ENCODE measurements around the gene TRIP4. TPM values are rescaled to one million over a fixed set of nuclear protein-coding genes. Genes with fewer than 3 reads are reported as not detected.

The TRIP4 gene
- total and polyA plus RNA-seq, 9 of the 15 experiments (the other 6 are each of a cell fraction or from before 2014, with no cell fraction given), result 7.6 to 23.3 (median 16.7) TPM

DNA sequence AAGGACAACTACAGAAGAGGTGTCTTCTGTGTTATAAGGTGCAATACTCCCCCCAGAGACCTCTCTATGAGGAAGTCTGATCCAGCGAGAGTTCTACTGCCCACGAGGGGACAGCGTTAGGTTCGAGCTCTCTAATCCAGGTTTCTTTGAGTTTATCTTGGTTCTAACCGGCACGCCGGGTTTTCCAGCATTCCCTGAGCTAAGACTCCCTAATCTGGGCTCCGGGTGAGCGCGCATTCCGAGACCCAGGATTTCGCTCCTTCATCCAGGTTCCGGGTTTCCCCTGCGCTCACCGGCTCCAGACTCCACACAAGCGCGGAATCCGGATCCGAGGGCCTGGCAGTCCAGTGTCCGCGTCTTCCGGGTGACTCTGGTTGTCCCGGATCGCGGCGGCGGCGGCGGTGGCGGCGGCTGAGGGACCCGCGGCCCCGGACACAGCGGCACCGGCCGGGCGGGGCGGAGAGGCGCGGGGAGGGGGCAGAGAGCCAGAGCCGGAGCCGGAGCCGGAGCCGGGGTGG lies 72.6 kb downstream of the TRIP4 start, which contains the start of gene ZNF609 (continued):
- TF ChIP-seq DMBX1 (CRISPR knock-in tag; IDR thresholded peaks at IDR 0.05; ENCODE audit: borderline replicate concordance) (peak; percentile 52; the same call in 1 of the 2 replicates), TAF7 (tag; IDR thresholded peaks at IDR 0.05) (no peak), TFAP4 (CRISPR knock-in tag; IDR thresholded peaks at IDR 0.05; ENCODE audit: borderline replicate concordance) (peak; percentile 87; the same call in 1 of the 2 replicates), NR1H2 (CRISPR knock-in tag; IDR thresholded peaks at IDR 0.05) (no peak), ZFP1 (CRISPR knock-in tag; IDR thresholded peaks at IDR 0.05) (no peak), E2F3 (CRISPR knock-in tag; IDR thresholded peaks at IDR 0.05) (0 out of 2 replicates have a peak, but pooled peaks have one; percentile 36), CC2D1A (IDR thresholded peaks at IDR 0.05) (0 out of 2 replicates have a peak, but pooled peaks have one; percentile 36), RBFOX2 (IDR thresholded peaks at IDR 0.05; ENCODE audit: low read depth, low read length) (peak; percentile 80), GABPA (tag; conservative IDR thresholded peaks at IDR 0.05; ENCODE audit: low read depth) (peak; percentile 56), ZNF551 (CRISPR knock-in tag; IDR thresholded peaks at IDR 0.05) (no peak), ZNF512 (tag; IDR thresholded peaks at IDR 0.05) (no peak), EP300 (IDR thresholded peaks at IDR 0.05; ENCODE audit: low read length) (peak; percentile 62), SMARCA4 (IDR thresholded peaks at IDR 0.05) (peak; percentile 47; the same call in 1 of the 2 replicates), KLF6 (CRISPR knock-in tag; IDR thresholded peaks at IDR 0.05; ENCODE audit: borderline replicate concordance) (no peak), TBP (optimal IDR thresholded peaks at IDR 0.05; ENCODE audit: low read depth, low read length) (peak; percentile 80)
- TF ChIP-seq, protein P1, sequence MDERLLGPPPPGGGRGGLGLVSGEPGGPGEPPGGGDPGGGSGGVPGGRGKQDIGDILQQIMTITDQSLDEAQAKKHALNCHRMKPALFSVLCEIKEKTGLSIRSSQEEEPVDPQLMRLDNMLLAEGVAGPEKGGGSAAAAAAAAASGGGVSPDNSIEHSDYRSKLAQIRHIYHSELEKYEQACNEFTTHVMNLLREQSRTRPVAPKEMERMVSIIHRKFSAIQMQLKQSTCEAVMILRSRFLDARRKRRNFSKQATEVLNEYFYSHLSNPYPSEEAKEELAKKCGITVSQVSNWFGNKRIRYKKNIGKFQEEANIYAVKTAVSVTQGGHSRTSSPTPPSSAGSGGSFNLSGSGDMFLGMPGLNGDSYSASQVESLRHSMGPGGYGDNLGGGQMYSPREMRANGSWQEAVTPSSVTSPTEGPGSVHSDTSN (CRISPR knock-in tag; IDR thresholded peaks at IDR 0.05; ENCODE audit: low read depth), result no peak
- TF ChIP-seq, protein P1 (tag; conservative IDR thresholded peaks at IDR 0.05; ENCODE audit: low read depth), result no peak

Data from K562 (cell line).